Small intestine (tissue), 7 donors: ENCODE data around the gene LMX1A. TPM values are rescaled to one million over a fixed set of nuclear protein-coding genes. Genes with fewer than 3 reads are reported as not detected.

Experiments used
- DNase-seq, 2 donors: peaks; one replicate each; pipeline versions ENCODE4 v3.0.0 to v3.0.0-alpha.2; 2013
- FAIRE-seq: peaks from 2 replicates; lab custom pipeline; 2012; peaks lifted over from hg19 to GRCh38; lab: Jason Lieb, UNC
- H3K27ac ChIP-seq, 3 donors: one replicate each; pipeline ENCODE4 v1.5.1; 2013; ENCODE audit warnings: low read length in 2 of 3, mild to moderate bottlenecking in 2 of 3, control low read depth in 1 of 3, inconsistent platforms in 1 of 3, low read depth in 1 of 3, moderate library complexity in 1 of 3
- H3K27me3 ChIP-seq, 3 donors: one replicate each; pipeline ENCODE4 v1.6.1; 2013; ENCODE audit warnings: low read length in 3 of 3, inconsistent platforms in 1 of 3; ENCODE audit not compliant: control insufficient read depth in 3 of 3, insufficient read depth in 3 of 3
- H3K36me3 ChIP-seq, 3 donors: one replicate each; pipeline ENCODE4 v1.6.1; 2013; ENCODE audit warnings: low read length in 3 of 3, inconsistent platforms in 1 of 3, low read depth in 1 of 3, mild to moderate bottlenecking in 1 of 3, moderate library complexity in 1 of 3; ENCODE audit not compliant: control insufficient read depth in 3 of 3, insufficient read depth in 2 of 3
- H3K4me1 ChIP-seq, 3 donors: one replicate each; pipeline ENCODE4 v1.6.1; 2013; ENCODE audit warnings: low read length in 2 of 3, inconsistent platforms in 1 of 3, low read depth in 1 of 3, mild to moderate bottlenecking in 1 of 3, moderate library complexity in 1 of 3; ENCODE audit not compliant: control insufficient read depth in 3 of 3, insufficient read depth in 2 of 3
- H3K4me3 ChIP-seq, 3 donors: one replicate each; pipeline ENCODE4 v1.5.1; 2013; ENCODE audit warnings: low read length in 3 of 3, control low read depth in 1 of 3, inconsistent platforms in 1 of 3, low read depth in 1 of 3, mild to moderate bottlenecking in 1 of 3, moderate library complexity in 1 of 3
- H3K9me3 ChIP-seq, 2 donors: one replicate each; pipeline ENCODE4 v1.6.1; 2013; ENCODE audit warnings: low read depth in 1 of 2, low read length in 1 of 2; ENCODE audit not compliant: control insufficient read depth in 2 of 2, insufficient read depth in 1 of 2
- WGBS, 3 donors: extraction: QIAGEN DNeasy Blood & Tissue Kit; methylation state at CpG; one replicate each; pipeline ENCODE4 v1.1.7; 2013; 5-methylcytosine and 5-hydroxymethylcytosine counted together
- polyA plus RNA-seq, 4 donors: library from polyadenylated mRNA; stranded (reverse) in 3 of 4; unstranded in 1 of 4; fragments of 200-250 nt in 3 of 4; fragments of 120-200 nt in 1 of 4; gene quantifications; one replicate each; pipeline versions ENCODE4 v1.2.1 to v1.2.3, GENCODE V29; 2013
- donor health status: healthy with polysubstance abuse.
- donor health status: control.
- donor health status: control.
- donor health status: Bipolar disorder and iron deficiency.
- donor health status: healthy.

Gene LMX1A
- polyA plus RNA-seq, 4 donors: 0.39 to 4.3 (median 0.49) TPM

GRCh38 chr1:165306543-165307434 lies 49.7 kb downstream of the LMX1A start:
- Histone ChIP-seq H3K9me3 (no peaks in the 10 kb centered on the region), H3K27ac (no peak overlapping the region), H3K4me1 (no peaks in the 10 kb centered on the region), H3K4me3 (no peak overlapping the region), H3K36me3 (no peaks in the 10 kb centered on the region), H3K27me3 (peaks cover 0 to 2% (median 0%) of the 10 kb centered on the region in 3 donors)
- FAIRE-seq (no peak), DNase-seq (no peak)
- WGBS, 3 donors: 76 to 84% (median 80%) methylated on average over 6 of the region's 6 CpGs

- Histone ChIP-seq H3K27me3 (peaks cover 0 to 2% (median 0%) of the 10 kb centered on the region in 3 donors), H3K4me3 (no peak overlapping the region), H3K36me3 (no peaks in the 10 kb centered on the region), H3K4me1 (no peaks in the 10 kb centered on the region), H3K27ac (no peak overlapping the region), H3K9me3 (no peaks in the 10 kb centered on the region)
- 83 to 90% (median 83%) methylated on average over 8 of the region's 8 CpGs for WGBS, 3 donors
- no peak for FAIRE-seq
- DNase-seq: no peak
Measured at GRCh38 chr1:165303386-165303785, 53.1 kb downstream of the LMX1A start.

DNA sequence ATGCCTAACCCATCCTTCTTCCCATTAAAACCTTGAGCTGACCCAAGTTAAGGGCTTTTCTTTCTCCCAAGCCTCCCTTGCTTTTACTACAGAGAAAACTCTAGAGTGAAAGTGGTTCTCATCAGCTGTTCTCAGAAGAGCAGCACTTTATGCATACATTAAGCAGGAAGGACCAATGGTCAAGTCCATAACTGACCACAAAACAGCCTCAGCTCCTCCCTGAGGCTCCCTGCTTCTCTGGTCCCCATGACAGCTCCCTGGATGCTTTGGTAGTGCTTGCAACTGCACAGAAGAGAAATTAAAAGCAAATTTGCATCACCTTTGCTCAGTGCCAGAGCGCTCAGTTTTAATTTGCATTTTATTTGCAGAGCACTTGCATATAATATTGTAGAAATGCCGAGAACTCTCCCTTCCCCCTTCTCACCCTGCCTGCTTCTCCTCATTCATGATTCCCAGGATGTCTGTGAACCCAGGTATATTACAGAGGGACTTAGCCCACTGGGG lies 56.1 kb downstream of the LMX1A start:
- DNase-seq (no peak), FAIRE-seq (no peak)
- H3K27ac ChIP-seq: no peak overlapping the region
- H3K36me3 ChIP-seq: no peaks in the 10 kb centered on the region
- H3K9me3 ChIP-seq: no peaks in the 10 kb centered on the region
- H3K4me1 ChIP-seq: no peaks in the 10 kb centered on the region
- no peak overlapping the region for H3K4me3 ChIP-seq
- H3K27me3 ChIP-seq: no peaks in the 10 kb centered on the region
- WGBS, 3 donors: 75 to 84% (median 78%) methylated on average over 2 of the region's 2 CpGs

DNA sequence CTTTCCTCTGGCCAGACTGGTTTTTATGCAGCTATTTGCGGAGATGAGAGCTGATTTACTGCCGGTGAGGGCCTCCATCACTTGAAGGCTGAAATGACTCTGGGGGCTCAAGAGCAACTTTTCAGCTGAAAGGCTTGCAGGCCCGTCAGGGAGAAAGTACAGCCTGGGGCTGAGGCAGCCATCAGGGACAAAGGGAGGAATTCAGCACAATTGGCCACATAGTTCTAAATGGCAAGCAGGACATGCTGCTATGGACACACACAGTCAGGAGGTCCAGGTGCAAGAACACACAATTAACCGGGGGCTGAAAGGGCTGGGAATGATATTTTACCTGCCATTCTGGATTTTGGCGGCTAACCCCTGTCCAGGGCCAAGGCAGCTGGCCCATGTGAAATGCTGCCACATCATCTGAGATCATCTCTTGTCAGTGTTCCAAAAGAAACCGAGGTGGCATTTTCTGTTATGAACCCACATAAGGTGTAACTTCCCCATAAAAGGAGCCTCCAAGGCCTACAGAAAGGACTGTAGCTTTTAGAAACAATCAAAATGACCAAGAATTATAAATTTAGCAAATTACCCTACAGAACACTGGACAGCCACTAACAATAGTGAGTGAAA lies 58.2 kb downstream of the LMX1A start:
- FAIRE-seq (no peak), DNase-seq (no peak)

GRCh38 chr1:165296205-165296604 lies 60.3 kb downstream of the LMX1A start:
- no peaks in the 10 kb centered on the region for H3K36me3 ChIP-seq

More for the DNA sequence above, 58.2 kb downstream of the LMX1A start:
- Histone ChIP-seq H3K36me3 (no peaks in the 10 kb centered on the region), H3K27ac (no peak overlapping the region), H3K9me3 (no peaks in the 10 kb centered on the region), H3K27me3 (peaks cover 0 to 1% (median 0%) of the 10 kb centered on the region in 3 donors), H3K4me1 (no peaks in the 10 kb centered on the region), H3K4me3 (no peak overlapping the region)
- 78 to 86% (median 78%) methylated on average over 6 of the region's 6 CpGs for WGBS, 3 donors

DNA sequence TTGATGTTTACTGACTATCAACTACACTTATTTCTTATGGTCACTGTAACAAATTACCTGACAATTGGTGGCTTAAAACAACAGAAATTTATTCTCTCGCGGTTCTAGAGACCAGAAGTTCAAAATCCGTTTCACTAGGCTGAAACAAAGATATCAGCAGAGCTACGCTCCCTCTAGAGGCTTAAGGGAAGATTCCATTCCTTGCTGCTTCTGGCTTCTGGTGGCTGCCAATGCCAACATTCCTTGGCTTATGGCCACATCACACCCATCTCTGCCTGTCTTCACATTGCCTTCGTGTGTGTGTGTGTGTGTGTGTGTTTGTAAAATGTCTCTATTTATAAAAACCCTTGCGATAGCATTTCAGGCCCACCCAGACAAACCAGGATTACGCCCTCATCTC lies 66.4 kb downstream of the LMX1A start:
- no peak for FAIRE-seq
- Histone ChIP-seq H3K27me3 (peaks cover 0 to 4% (median 4%) of the 10 kb centered on the region in 3 donors), H3K27ac (no peak overlapping the region), H3K4me3 (no peak overlapping the region), H3K4me1 (no peaks in the 10 kb centered on the region), H3K36me3 (no peaks in the 10 kb centered on the region), H3K9me3 (peaks cover 0 to 3% of the 10 kb centered on the region in 2 donors)
- 73 to 79% (median 74%) methylated on average over 7 of the region's 7 CpGs for WGBS, 3 donors
- no peak for DNase-seq

More at GRCh38 chr1:165296205-165296604, 60.3 kb downstream of the LMX1A start:
- no peak overlapping the region for H3K27ac ChIP-seq
- H3K4me3 ChIP-seq: no peak overlapping the region
- no peak for FAIRE-seq
- H3K27me3 ChIP-seq: peaks cover 0 to 1% (median 0%) of the 10 kb centered on the region in 3 donors
- no peaks in the 10 kb centered on the region for H3K4me1 ChIP-seq
- H3K9me3 ChIP-seq: no peaks in the 10 kb centered on the region
- 70 to 83% (median 81%) methylated on average over 4 of the region's 4 CpGs for WGBS, 3 donors
- DNase-seq: no peak

DNA sequence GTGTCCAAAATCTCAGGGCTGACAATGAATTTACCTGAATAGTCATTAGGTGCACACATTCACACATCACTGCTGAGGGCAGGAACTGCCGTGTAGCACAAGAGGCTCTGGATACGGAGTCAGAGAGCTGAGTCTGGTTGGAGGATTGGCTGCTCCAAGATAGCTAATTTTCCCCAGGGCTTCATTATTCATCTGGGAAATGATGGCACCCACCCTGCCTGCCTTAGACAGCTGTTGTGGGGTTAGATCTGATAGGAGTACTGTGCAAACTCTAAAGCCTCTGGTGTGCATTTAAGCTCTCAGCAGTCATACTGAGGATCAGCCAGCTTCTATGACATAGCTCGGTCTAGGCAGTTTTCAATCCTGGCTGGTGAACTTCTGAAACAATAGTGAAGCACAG lies 67.0 kb downstream of the LMX1A start:
- Histone ChIP-seq H3K27ac (no peak overlapping the region), H3K9me3 (peaks cover 0 to 3% of the 10 kb centered on the region in 2 donors), H3K4me3 (no peak overlapping the region), H3K4me1 (no peaks in the 10 kb centered on the region), H3K36me3 (no peaks in the 10 kb centered on the region), H3K27me3 (peaks cover 0 to 7% (median 4%) of the 10 kb centered on the region in 3 donors)
- no peak for FAIRE-seq
- WGBS, 3 donors: 79 to 87% (median 84%) methylated on average over 3 of the region's 3 CpGs
- no peak for DNase-seq

- H3K27me3 ChIP-seq: peaks cover 0 to 9% (median 2%) of the 10 kb centered on the region in 3 donors
- H3K9me3 ChIP-seq: peaks cover 0 to 3% of the 10 kb centered on the region in 2 donors
- FAIRE-seq: no peak
- H3K4me3 ChIP-seq: no peak overlapping the region
- no peaks in the 10 kb centered on the region for H3K4me1 ChIP-seq
- no peak overlapping the region for H3K27ac ChIP-seq
- no peaks in the 10 kb centered on the region for H3K36me3 ChIP-seq
- WGBS, 3 donors: 28 to 44% (median 33%) methylated on average over 15 of the region's 15 CpGs
- DNase-seq: peak; percentile 8 to 21
Measured at GRCh38 chr1:165288350-165289120, 68.0 kb downstream of the LMX1A start.
